Measurements from ENCODE around the gene UCHL1. TPM values are rescaled to one million over a fixed set of nuclear protein-coding genes. Genes with fewer than 3 reads are reported as not detected.

Gene UCHL1
- total RNA-seq, 4 donors from 2014 or later = 14.6 to 202 (median 35.6) TPM

DNA sequence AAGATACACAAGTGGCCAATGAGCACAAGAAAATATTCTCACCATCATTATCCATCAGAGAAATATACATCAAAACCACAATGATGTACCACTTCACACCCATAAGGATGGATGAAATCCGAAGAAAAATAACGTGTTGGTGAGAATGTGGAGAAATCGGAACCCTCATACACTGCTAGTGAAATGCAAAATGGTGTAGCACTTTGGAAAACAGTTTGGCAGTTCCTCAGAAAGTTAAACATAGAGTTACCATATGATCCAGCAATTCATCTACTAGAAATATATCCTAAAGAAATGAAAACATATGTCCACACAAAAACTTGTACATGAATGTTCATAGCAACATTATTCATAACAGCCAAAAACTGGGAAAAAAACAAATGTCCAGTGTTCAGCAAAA lies 23.9 kb upstream of the UCHL1 start:
- Histone ChIP-seq H3K9me3 (no peaks in the 10 kb centered on the region), H3K4me1 (no peaks in the 10 kb centered on the region), H3K36me3 (no peaks in the 10 kb centered on the region), H3K4me3 (no peak overlapping the region), H3K27ac (no peak overlapping the region), H3K27me3 (no peaks in the 10 kb centered on the region)
- no peak for DNase-seq
- intact Hi-C loops (cut with DNase I; ENCODE audit: low total_unique reads) = no loop called here
- TF ChIP-seq POLR2AphosphoS5 (IDR thresholded peaks at IDR 0.05) (no peak), EP300 (IDR thresholded peaks at IDR 0.05; ENCODE audit: low read depth) (no peak)
- in situ Hi-C loops (cut with MboI; ENCODE audit: low pct_ligation_motif_present in 1 of 4, low pct_unique_long_range_greater_than_20kb in 1 of 4, low sequenced_read_pairs in 3 of 4) = no loop called here
- WGBS, 2 donors (ENCODE audit: low coverage in 1 of 2) = 84 to 92% methylated on average over 3 of the region's 3 CpGs

DNA sequence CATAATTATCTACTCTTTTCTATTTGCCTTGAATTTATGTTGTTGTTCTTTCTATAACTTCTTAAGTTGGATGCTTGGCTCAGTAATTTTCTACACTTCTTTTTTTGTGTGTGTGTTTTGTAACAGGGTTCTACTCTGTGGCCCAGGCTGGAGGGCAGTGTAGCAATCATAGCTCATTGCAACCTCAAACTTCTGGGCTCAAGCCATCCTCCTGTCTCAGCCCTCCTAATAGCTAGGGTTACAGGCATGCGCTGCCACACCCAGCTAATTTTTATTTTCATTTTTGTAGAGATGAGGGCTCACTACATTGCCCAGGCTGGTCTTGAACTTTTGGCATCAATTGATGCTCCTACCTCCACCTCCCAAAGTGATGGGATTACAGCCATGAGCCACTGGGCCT lies 20.7 kb upstream of the UCHL1 start:
- TF ChIP-seq, protein P1, sequence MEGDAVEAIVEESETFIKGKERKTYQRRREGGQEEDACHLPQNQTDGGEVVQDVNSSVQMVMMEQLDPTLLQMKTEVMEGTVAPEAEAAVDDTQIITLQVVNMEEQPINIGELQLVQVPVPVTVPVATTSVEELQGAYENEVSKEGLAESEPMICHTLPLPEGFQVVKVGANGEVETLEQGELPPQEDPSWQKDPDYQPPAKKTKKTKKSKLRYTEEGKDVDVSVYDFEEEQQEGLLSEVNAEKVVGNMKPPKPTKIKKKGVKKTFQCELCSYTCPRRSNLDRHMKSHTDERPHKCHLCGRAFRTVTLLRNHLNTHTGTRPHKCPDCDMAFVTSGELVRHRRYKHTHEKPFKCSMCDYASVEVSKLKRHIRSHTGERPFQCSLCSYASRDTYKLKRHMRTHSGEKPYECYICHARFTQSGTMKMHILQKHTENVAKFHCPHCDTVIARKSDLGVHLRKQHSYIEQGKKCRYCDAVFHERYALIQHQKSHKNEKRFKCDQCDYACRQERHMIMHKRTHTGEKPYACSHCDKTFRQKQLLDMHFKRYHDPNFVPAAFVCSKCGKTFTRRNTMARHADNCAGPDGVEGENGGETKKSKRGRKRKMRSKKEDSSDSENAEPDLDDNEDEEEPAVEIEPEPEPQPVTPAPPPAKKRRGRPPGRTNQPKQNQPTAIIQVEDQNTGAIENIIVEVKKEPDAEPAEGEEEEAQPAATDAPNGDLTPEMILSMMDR (IDR thresholded peaks at IDR 0.05) = no peak
- TF ChIP-seq POLR2AphosphoS5 (IDR thresholded peaks at IDR 0.05) (no peak), EP300 (IDR thresholded peaks at IDR 0.05; ENCODE audit: low read depth) (no peak), POLR2A (IDR thresholded peaks at IDR 0.05) (no peak)
- Histone ChIP-seq H3K27ac (no peak overlapping the region), H3K36me3 (no peaks in the 10 kb centered on the region), H3K4me1 (no peaks in the 10 kb centered on the region), H3K27me3 (no peaks in the 10 kb centered on the region), H3K9me3 (no peaks in the 10 kb centered on the region), H3K4me3 (no peak overlapping the region)
- intact Hi-C loops (cut with DNase I; ENCODE audit: low total_unique reads) (no loop called here), in situ Hi-C loops (cut with MboI; ENCODE audit: low pct_ligation_motif_present in 1 of 4, low pct_unique_long_range_greater_than_20kb in 1 of 4, low sequenced_read_pairs in 3 of 4) (no loop called here)
- 80 to 100% methylated on average over 1 of the region's 1 CpG for WGBS, 2 donors (ENCODE audit: low coverage in 1 of 2)
- DNase-seq = no peak

DNA sequence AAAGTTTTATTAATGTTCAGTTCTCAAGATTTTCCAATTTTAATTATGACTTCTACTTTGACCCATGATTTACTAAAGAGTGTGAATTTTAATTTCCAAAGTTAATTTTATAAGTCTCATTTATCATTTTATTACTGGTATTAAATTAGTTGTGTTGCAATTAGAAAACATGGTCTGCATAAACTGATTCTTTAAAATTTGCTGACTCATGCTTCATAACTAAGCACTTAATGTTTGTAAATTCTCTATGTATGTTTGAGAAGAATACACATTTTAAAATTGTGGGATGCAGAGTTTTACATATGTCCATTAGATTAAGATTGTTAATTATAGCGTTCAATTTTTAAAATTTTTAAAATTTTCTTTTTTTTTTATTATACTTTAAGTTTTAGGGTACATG lies 20.2 kb upstream of the UCHL1 start:
- DNase-seq = no peak
- Histone ChIP-seq H3K4me1 (no peaks in the 10 kb centered on the region), H3K4me3 (no peak overlapping the region), H3K27me3 (no peaks in the 10 kb centered on the region), H3K9me3 (no peaks in the 10 kb centered on the region), H3K27ac (no peak overlapping the region), H3K36me3 (no peaks in the 10 kb centered on the region)
- 73 to 89% methylated on average over 1 of the region's 1 CpG for WGBS, 2 donors (ENCODE audit: low coverage in 1 of 2)
- intact Hi-C loops (cut with DNase I; ENCODE audit: low total_unique reads) = no loop called here
- no peak for TF ChIP-seq POLR2A (IDR thresholded peaks at IDR 0.05)
- no peak for TF ChIP-seq EP300 (IDR thresholded peaks at IDR 0.05; ENCODE audit: low read depth)
- no peak for TF ChIP-seq POLR2AphosphoS5 (IDR thresholded peaks at IDR 0.05)
- TF ChIP-seq, protein P1 (IDR thresholded peaks at IDR 0.05) = no peak
- in situ Hi-C loops (cut with MboI; ENCODE audit: low pct_ligation_motif_present in 1 of 4, low pct_unique_long_range_greater_than_20kb in 1 of 4, low sequenced_read_pairs in 3 of 4) = no loop called here

DNA sequence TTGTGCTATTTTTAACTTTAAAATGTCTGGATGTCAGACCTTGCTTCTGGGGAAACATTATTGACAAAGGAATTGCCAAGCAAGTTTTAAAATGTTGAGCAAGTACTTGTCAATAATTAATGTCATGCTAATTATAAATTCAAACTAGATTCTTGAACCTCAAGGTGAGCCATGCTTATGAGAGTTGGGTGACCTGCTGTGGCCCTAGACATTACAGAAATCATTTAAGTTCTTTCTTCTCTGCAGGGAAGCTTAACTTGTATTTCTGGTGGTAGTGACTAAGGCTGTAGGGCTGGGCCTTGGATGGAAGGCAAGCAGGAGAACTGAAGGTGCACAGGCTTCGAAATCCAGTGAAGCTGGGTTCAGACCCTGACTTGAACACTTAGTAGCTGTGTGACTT lies 14.8 kb upstream of the UCHL1 start:
- Histone ChIP-seq H3K36me3 (no peaks in the 10 kb centered on the region), H3K27ac (no peak overlapping the region), H3K4me1 (no peaks in the 10 kb centered on the region), H3K27me3 (peaks cover 9% of the 10 kb centered on the region), H3K9me3 (no peaks in the 10 kb centered on the region), H3K4me3 (no peak overlapping the region)
- DNase-seq = no peak
- in situ Hi-C loops (cut with MboI; ENCODE audit: low pct_ligation_motif_present in 1 of 4, low pct_unique_long_range_greater_than_20kb in 1 of 4, low sequenced_read_pairs in 3 of 4) = no loop called here
- TF ChIP-seq EP300 (IDR thresholded peaks at IDR 0.05; ENCODE audit: low read depth) (no peak), POLR2AphosphoS5 (IDR thresholded peaks at IDR 0.05) (no peak)
- TF ChIP-seq, protein P1 (IDR thresholded peaks at IDR 0.05) = no peak
- intact Hi-C loops (cut with DNase I; ENCODE audit: low total_unique reads) = no loop called here
- WGBS, 2 donors (ENCODE audit: low coverage in 1 of 2) = 82 to 86% methylated on average over 1 of the region's 1 CpG

DNA sequence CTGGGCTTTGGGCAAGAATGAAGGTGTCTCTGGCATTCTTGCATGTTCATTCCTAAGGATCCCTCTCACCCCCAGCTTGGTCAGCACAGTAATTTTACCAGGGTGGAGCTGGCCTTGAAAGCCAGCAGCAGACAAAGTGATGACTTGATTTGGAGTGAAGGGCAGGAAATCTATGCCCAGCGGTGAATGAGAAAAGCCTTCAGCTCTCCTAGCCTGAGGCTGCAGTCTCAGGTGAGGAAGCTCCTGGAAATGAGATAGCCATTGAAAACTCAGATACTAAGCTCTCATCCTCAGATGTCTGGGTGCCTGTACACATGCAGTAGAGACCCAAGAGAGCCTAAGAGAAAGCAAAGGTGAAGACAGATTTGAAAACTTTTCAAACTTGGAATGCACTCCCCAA lies 10.7 kb upstream of the UCHL1 start:
- H3K27me3 ChIP-seq = peaks cover 22% of the 10 kb centered on the region
- H3K27ac ChIP-seq = no peak overlapping the region
- H3K4me3 ChIP-seq = no peak overlapping the region
- no peaks in the 10 kb centered on the region for H3K4me1 ChIP-seq
- DNase-seq = no peak
- intact Hi-C loops (cut with DNase I; ENCODE audit: low total_unique reads) = no loop called here
- no peaks in the 10 kb centered on the region for H3K9me3 ChIP-seq
- no peak for TF ChIP-seq POLR2A (IDR thresholded peaks at IDR 0.05)
- TF ChIP-seq POLR2AphosphoS5 (IDR thresholded peaks at IDR 0.05) = no peak
- TF ChIP-seq, protein P1 (IDR thresholded peaks at IDR 0.05) = no peak
- TF ChIP-seq EP300 (IDR thresholded peaks at IDR 0.05; ENCODE audit: low read depth) = no peak
- H3K36me3 ChIP-seq = no peaks in the 10 kb centered on the region
- WGBS, 2 donors (ENCODE audit: low coverage in 1 of 2) = 94% methylated on average over 1 of the region's 1 CpG; no CpG with 5 or more reads in 1 of the 2 donors
- in situ Hi-C loops (cut with MboI; ENCODE audit: low pct_ligation_motif_present in 1 of 4, low pct_unique_long_range_greater_than_20kb in 1 of 4, low sequenced_read_pairs in 3 of 4) = no loop called here
